Measurements from ENCODE around the gene TNFRSF21. TPM values are rescaled to one million over a fixed set of nuclear protein-coding genes. Genes with fewer than 3 reads are reported as not detected.
A peak's percentile ranks its signal among the peaks of the same experiment; 100 is the strongest.

The TNFRSF21 gene
- total and polyA plus RNA-seq, 2 experiments from 2014 or later = 16.8 to 19.0 TPM

- H3K4me3 ChIP-seq = no peak overlapping the region
- DNase-seq (ENCODE audit: low read depth in 1 of 2, low spot score in 1 of 2) = peak in 1 of 2 donors; percentile 15
- H3K4me1 ChIP-seq (ENCODE audit: low read depth) = peaks cover 19% of the 10 kb centered on the region
- no peaks in the 10 kb centered on the region for H3K9me3 ChIP-seq (ENCODE audit: low read depth)
- H3K27ac ChIP-seq = no peak overlapping the region
- no peaks in the 10 kb centered on the region for H3K27me3 ChIP-seq
- H3K36me3 ChIP-seq = no peaks in the 10 kb centered on the region
- TF ChIP-seq, protein P1, sequence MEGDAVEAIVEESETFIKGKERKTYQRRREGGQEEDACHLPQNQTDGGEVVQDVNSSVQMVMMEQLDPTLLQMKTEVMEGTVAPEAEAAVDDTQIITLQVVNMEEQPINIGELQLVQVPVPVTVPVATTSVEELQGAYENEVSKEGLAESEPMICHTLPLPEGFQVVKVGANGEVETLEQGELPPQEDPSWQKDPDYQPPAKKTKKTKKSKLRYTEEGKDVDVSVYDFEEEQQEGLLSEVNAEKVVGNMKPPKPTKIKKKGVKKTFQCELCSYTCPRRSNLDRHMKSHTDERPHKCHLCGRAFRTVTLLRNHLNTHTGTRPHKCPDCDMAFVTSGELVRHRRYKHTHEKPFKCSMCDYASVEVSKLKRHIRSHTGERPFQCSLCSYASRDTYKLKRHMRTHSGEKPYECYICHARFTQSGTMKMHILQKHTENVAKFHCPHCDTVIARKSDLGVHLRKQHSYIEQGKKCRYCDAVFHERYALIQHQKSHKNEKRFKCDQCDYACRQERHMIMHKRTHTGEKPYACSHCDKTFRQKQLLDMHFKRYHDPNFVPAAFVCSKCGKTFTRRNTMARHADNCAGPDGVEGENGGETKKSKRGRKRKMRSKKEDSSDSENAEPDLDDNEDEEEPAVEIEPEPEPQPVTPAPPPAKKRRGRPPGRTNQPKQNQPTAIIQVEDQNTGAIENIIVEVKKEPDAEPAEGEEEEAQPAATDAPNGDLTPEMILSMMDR (IDR thresholded peaks at IDR 0.05; ENCODE audit: low read depth, low read length) = no peak
Observed at GRCh38 chr6:47292944-47293343, 16.8 kb downstream of the TNFRSF21 start.

DNA sequence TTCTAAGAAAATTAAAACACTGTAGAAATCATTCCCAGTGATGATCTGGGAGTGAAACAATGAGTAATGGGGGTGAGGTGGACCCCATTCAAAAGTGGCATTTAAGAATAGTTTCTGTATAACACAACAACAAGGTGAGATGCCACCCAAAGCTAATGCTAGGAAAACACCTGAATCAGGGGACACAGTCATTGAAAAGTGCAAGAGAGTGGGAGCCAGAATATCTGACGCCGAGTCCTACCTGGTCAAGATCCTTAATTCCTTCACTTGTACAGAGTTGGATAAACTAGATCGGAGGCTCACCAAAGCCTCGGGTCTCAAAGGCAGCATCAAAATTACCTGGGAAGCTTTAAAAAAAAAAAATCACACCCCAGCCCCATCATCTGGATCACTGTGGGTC is 17.7 kb downstream of the TNFRSF21 start:
- Histone ChIP-seq H3K27ac (no peak overlapping the region), H3K27me3 (no peaks in the 10 kb centered on the region), H3K36me3 (no peaks in the 10 kb centered on the region), H3K4me1 (ENCODE audit: low read depth) (peaks cover 21% of the 10 kb centered on the region), H3K9me3 (ENCODE audit: low read depth) (no peaks in the 10 kb centered on the region), H3K4me3 (no peak overlapping the region)
- no peak for DNase-seq (ENCODE audit: low read depth in 1 of 2, low spot score in 1 of 2)
- TF ChIP-seq, protein P1 (IDR thresholded peaks at IDR 0.05; ENCODE audit: low read depth, low read length) = no peak

DNA sequence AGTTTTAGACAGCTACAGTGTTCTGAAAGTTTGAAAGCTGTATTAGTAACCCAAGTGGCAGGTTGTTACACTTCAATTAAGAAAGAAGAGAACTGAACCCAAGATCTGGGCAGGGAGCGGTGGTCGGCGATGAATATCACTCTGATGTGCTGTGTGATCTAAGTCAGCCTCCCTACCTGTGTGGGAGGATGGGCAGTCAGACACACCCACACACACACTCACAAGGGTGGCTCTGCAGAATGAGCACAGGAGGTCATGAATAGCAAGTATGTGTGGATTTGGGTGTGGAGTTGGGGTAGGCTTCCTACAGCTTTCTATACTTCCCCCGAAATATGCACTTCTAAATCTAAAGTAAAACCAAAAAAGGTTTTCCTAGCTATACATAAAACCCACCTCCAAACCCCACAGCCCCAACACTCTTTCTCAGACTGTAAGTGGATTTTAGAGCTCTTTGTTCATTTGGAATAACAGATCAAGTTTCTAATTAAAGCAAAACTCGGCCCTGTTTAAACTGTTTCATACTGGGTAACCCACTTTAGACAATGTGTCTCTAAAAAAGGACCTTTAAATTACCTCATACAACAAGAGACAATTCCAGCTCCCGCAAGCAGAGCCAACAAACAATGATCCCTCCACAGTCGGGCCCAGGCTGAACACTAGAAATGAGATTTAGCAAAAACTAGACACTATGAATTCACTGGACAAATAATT is 19.4 kb downstream of the TNFRSF21 start:
- Histone ChIP-seq H3K27me3 (no peaks in the 10 kb centered on the region), H3K4me1 (ENCODE audit: low read depth) (peaks cover 20% of the 10 kb centered on the region), H3K27ac (no peak overlapping the region), H3K4me3 (no peak overlapping the region), H3K36me3 (no peaks in the 10 kb centered on the region), H3K9me3 (ENCODE audit: low read depth) (no peaks in the 10 kb centered on the region)
- DNase-seq (ENCODE audit: low read depth in 1 of 2, low spot score in 1 of 2) = no peak
- TF ChIP-seq, protein P1 (IDR thresholded peaks at IDR 0.05; ENCODE audit: low read depth, low read length) = no peak

GRCh38 chr6:47288267-47289090 is 21.2 kb downstream of the TNFRSF21 start:
- H3K9me3 ChIP-seq (ENCODE audit: low read depth) = no peaks in the 10 kb centered on the region
- TF ChIP-seq, protein P1 (IDR thresholded peaks at IDR 0.05; ENCODE audit: low read depth, low read length) = no peak
- H3K27ac ChIP-seq = no peak overlapping the region
- no peak for DNase-seq (ENCODE audit: low read depth in 1 of 2, low spot score in 1 of 2)
- H3K4me3 ChIP-seq = no peak overlapping the region
- no peaks in the 10 kb centered on the region for H3K27me3 ChIP-seq
- H3K4me1 ChIP-seq (ENCODE audit: low read depth) = peaks cover 8% of the 10 kb centered on the region
- H3K36me3 ChIP-seq = peaks cover 4% of the 10 kb centered on the region

GRCh38 chr6:47286301-47286700 is 23.4 kb downstream of the TNFRSF21 start:
- TF ChIP-seq, protein P1 (IDR thresholded peaks at IDR 0.05; ENCODE audit: low read depth, low read length) = no peak
- no peak for DNase-seq (ENCODE audit: low read depth in 1 of 2, low spot score in 1 of 2)
- H3K4me1 ChIP-seq (ENCODE audit: low read depth) = peaks cover 5% of the 10 kb centered on the region
- H3K9me3 ChIP-seq (ENCODE audit: low read depth) = no peaks in the 10 kb centered on the region
- H3K27me3 ChIP-seq = no peaks in the 10 kb centered on the region
- peaks cover 4% of the 10 kb centered on the region for H3K36me3 ChIP-seq
- H3K27ac ChIP-seq = no peak overlapping the region
- H3K4me3 ChIP-seq = no peak overlapping the region
